MG63 (cell line): ENCODE results near the gene IRF3. TPM values are rescaled to one million over a fixed set of nuclear protein-coding genes. Genes with fewer than 3 reads are reported as not detected.
A peak's percentile ranks its signal among the peaks of the same experiment; 100 is the strongest.

Source experiments
- DNase-seq: peaks from one replicate; pipeline ENCODE4 v3.0.0-alpha.2; 2020
- H3K27me3 ChIP-seq: fragments of 250-450 bp; sonication (Bioruptor Pico); 2 replicates; pipeline ENCODE4 v1.5.1; 2020; ENCODE audit warnings: mild to moderate bottlenecking, moderate library complexity
- H3K36me3 ChIP-seq: fragments of 250-450 bp; sonication (Bioruptor Pico); 2 replicates; pipeline ENCODE4 v1.5.1; 2020; ENCODE audit warnings: mild to moderate bottlenecking, moderate library complexity
- H3K4me3 ChIP-seq: fragments of 250-450 bp; sonication (Bioruptor Pico); 2 replicates; pipeline ENCODE4 v1.5.1; 2020; ENCODE audit warnings: mild to moderate bottlenecking, moderate library complexity
- H3K9me3 ChIP-seq: fragments of 250-450 bp; sonication (Bioruptor Pico); 2 replicates; pipeline ENCODE4 v1.5.1; 2020; ENCODE audit warnings: mild to moderate bottlenecking, moderate library complexity
- total RNA-seq: library from RNA; depleted of rRNA; stranded (reverse); fragments of >200 nt; shearing (Covaris generic); gene quantifications from 2 replicates; pipeline ENCODE4 v1.2.3, GENCODE V29; 2014; ENCODE audit warnings: low replicate concordance; rRNA removed

IRF3 gene
- total RNA-seq: 64.1 and 104 TPM in 2 replicates

- no peaks in the 10 kb centered on the region for H3K27me3 ChIP-seq
- H3K4me3 ChIP-seq: peak within 1 kb of the TSS; percentile 90
- H3K9me3 ChIP-seq: no peaks in the 10 kb centered on the region
- peak; percentile 96 for DNase-seq
- peaks cover 36% of the 10 kb centered on the region for H3K36me3 ChIP-seq
Measured at GRCh38 chr19:49665351-49666119, at the start of gene IRF3, which contains the start of gene BCL2L12. Gene IRF3 (minus strand): TSS chr19:49665857. CDS start chr19:49664838, 1,019 bp downstream. Gene BCL2L12 (plus strand): TSS chr19:49665933. CDS start chr19:49666693, 760 bp downstream.

- no peaks in the 10 kb centered on the region for H3K27me3 ChIP-seq
- no peaks in the 10 kb centered on the region for H3K36me3 ChIP-seq
- no peak overlapping the region for H3K4me3 ChIP-seq
- H3K9me3 ChIP-seq: peaks cover 2% of the 10 kb centered on the region; the same call in 1 of the 2 replicates
- no peak for DNase-seq
Measured at GRCh38 chr19:49713236-49713845, 47.7 kb upstream of the IRF3 start.

- DNase-seq: peak; percentile 82
- Histone ChIP-seq H3K36me3 (no peaks in the 10 kb centered on the region), H3K9me3 (peaks cover 2% of the 10 kb centered on the region; the same call in 1 of the 2 replicates), H3K27me3 (no peaks in the 10 kb centered on the region), H3K4me3 (no peak overlapping the region)
Measured at GRCh38 chr19:49712397-49712859, 46.8 kb upstream of the IRF3 start.

- Histone ChIP-seq H3K36me3 (no peaks in the 10 kb centered on the region), H3K4me3 (no peak overlapping the region), H3K27me3 (no peaks in the 10 kb centered on the region), H3K9me3 (no peaks in the 10 kb centered on the region)
- DNase-seq: peak; percentile 71
Measured at GRCh38 chr19:49710372-49710951, 44.8 kb upstream of the IRF3 start.

GRCh38 chr19:49705919-49706318 is 40.3 kb upstream of the IRF3 start:
- Histone ChIP-seq H3K36me3 (no peaks in the 10 kb centered on the region), H3K27me3 (peaks cover 4% of the 10 kb centered on the region), H3K4me3 (no peak overlapping the region), H3K9me3 (no peaks in the 10 kb centered on the region)
- no peak for DNase-seq

- H3K9me3 ChIP-seq: no peaks in the 10 kb centered on the region
- H3K36me3 ChIP-seq: no peaks in the 10 kb centered on the region
- no peak overlapping the region for H3K4me3 ChIP-seq
- no peak for DNase-seq
- H3K27me3 ChIP-seq: peaks cover 4% of the 10 kb centered on the region
Measured at GRCh38 chr19:49704888-49705642, 39.4 kb upstream of the IRF3 start.

GRCh38 chr19:49701271-49701786 is 35.7 kb upstream of the IRF3 start:
- no peaks in the 10 kb centered on the region for H3K9me3 ChIP-seq
- peaks cover 4% of the 10 kb centered on the region for H3K27me3 ChIP-seq
- no peaks in the 10 kb centered on the region for H3K36me3 ChIP-seq
- no peak overlapping the region for H3K4me3 ChIP-seq
- DNase-seq: no peak

- Histone ChIP-seq H3K9me3 (no peaks in the 10 kb centered on the region), H3K36me3 (no peaks in the 10 kb centered on the region), H3K27me3 (peaks cover 4% of the 10 kb centered on the region), H3K4me3 (no peak overlapping the region)
- DNase-seq: no peak
Measured at GRCh38 chr19:49700563-49700962, 34.9 kb upstream of the IRF3 start.

- Histone ChIP-seq H3K9me3 (no peaks in the 10 kb centered on the region), H3K4me3 (no peak overlapping the region), H3K27me3 (peaks cover 4% of the 10 kb centered on the region), H3K36me3 (no peaks in the 10 kb centered on the region)
- DNase-seq: no peak
Measured at GRCh38 chr19:49699364-49699763, 33.7 kb upstream of the IRF3 start.

- no peaks in the 10 kb centered on the region for H3K36me3 ChIP-seq
- H3K9me3 ChIP-seq: no peaks in the 10 kb centered on the region
- no peak for DNase-seq
- no peak overlapping the region for H3K4me3 ChIP-seq
- peaks cover 4% of the 10 kb centered on the region for H3K27me3 ChIP-seq
Measured at GRCh38 chr19:49696865-49697264, 31.2 kb upstream of the IRF3 start.

GRCh38 chr19:49696115-49696514 is 30.5 kb upstream of the IRF3 start:
- Histone ChIP-seq H3K36me3 (no peaks in the 10 kb centered on the region), H3K27me3 (no peaks in the 10 kb centered on the region; the same call in 1 of the 2 replicates), H3K9me3 (no peaks in the 10 kb centered on the region), H3K4me3 (no peak overlapping the region)
- DNase-seq: no peak

GRCh38 chr19:49692147-49692506 is 26.5 kb upstream of the IRF3 start:
- H3K4me3 ChIP-seq: no peak overlapping the region
- no peaks in the 10 kb centered on the region for H3K9me3 ChIP-seq

GRCh38 chr19:49691243-49692146 is 25.8 kb upstream of the IRF3 start:
- peaks cover 6% of the 10 kb centered on the region for H3K36me3 ChIP-seq
- H3K27me3 ChIP-seq: no peaks in the 10 kb centered on the region
- no peak overlapping the region for H3K4me3 ChIP-seq
- no peaks in the 10 kb centered on the region for H3K9me3 ChIP-seq
- no peak for DNase-seq

More at GRCh38 chr19:49692147-49692506, 26.5 kb upstream of the IRF3 start:
- DNase-seq: no peak
- no peaks in the 10 kb centered on the region for H3K27me3 ChIP-seq
- peaks cover 6% of the 10 kb centered on the region for H3K36me3 ChIP-seq

- Histone ChIP-seq H3K27me3 (no peaks in the 10 kb centered on the region), H3K4me3 (no peak within 1 kb of the TSS), H3K36me3 (peaks cover 14% of the 10 kb centered on the region), H3K9me3 (no peaks in the 10 kb centered on the region)
- no peak for DNase-seq
Measured at GRCh38 chr19:49690656-49691242, 25.1 kb upstream of the IRF3 start, which contains the start of gene CPT1C. Gene CPT1C (plus strand): TSS chr19:49691116. CDS start chr19:49692253, 1,137 bp downstream.

- H3K9me3 ChIP-seq: no peaks in the 10 kb centered on the region
- no peak for DNase-seq
Measured at GRCh38 chr19:49690079-49690655, 24.5 kb upstream of the IRF3 start.

More at GRCh38 chr19:49690079-49690655, 24.5 kb upstream of the IRF3 start:
- Histone ChIP-seq H3K4me3 (no peak overlapping the region), H3K27me3 (no peaks in the 10 kb centered on the region), H3K36me3 (peaks cover 18% of the 10 kb centered on the region)
